Neural progenitor cell (in vitro differentiated cells): ENCODE results near the gene DNAJC13. TPM values are rescaled to one million over a fixed set of nuclear protein-coding genes. Genes with fewer than 3 reads are reported as not detected.
"Not testable (repeated sequence)": the region's sequence is repeated elsewhere in the genome, so short reads cannot be mapped to it uniquely, and the experiment has no call there.

Source experiments
- DNase-seq: peaks from one replicate; pipeline ENCODE4 v3.0.0-alpha.2; 2016; ENCODE audit warnings: low spot score
- H2AFZ ChIP-seq: fragments of 200-600 bp; sonication (generic); replicated peaks from 2 replicates; pipeline ENCODE4 v1.6.1; 2016; ENCODE audit warnings: antibody characterized with exemption
- H3F3A ChIP-seq: fragments of 200-600 bp; sonication (generic); 2 replicates; pipeline ENCODE4 v1.6.1; 2016; ENCODE audit warnings: antibody characterized with exemption, low read depth
- H3K27ac ChIP-seq: fragments of 200-600 bp; sonication (generic); 2 replicates; pipeline ENCODE4 v1.5.1; 2016; ENCODE audit warnings: mild to moderate bottlenecking
- H3K27me3 ChIP-seq: fragments of 200-600 bp; sonication (generic); 2 replicates; pipeline ENCODE4 v1.6.1; 2016; ENCODE audit warnings: mild to moderate bottlenecking, moderate library complexity
- H3K36me3 ChIP-seq: fragments of 200-600 bp; sonication (generic); 2 replicates; pipeline ENCODE4 v1.5.1; 2016
- H3K4me1 ChIP-seq: fragments of 200-600 bp; sonication (generic); 2 replicates; pipeline ENCODE4 v1.6.1; 2016; ENCODE audit warnings: mixed run types
- H3K4me2 ChIP-seq: fragments of 200-600 bp; sonication (generic); 2 replicates; pipeline ENCODE4 v1.6.1; 2016
- H3K4me3 ChIP-seq: fragments of 200-600 bp; sonication (generic); 2 replicates; pipeline ENCODE4 v1.5.1; 2016
- H3K79me2 ChIP-seq: fragments of 200-600 bp; sonication (generic); 2 replicates; pipeline ENCODE4 v1.6.1; 2016; ENCODE audit warnings: low read depth
- H3K9ac ChIP-seq: fragments of 200-600 bp; sonication (generic); 2 replicates; pipeline ENCODE4 v1.6.1; 2016
- H3K9me3 ChIP-seq: fragments of 200-600 bp; sonication (generic); 2 replicates; pipeline ENCODE4 v1.5.1; 2016; ENCODE audit warnings: low read depth
- H4K20me1 ChIP-seq: fragments of 200-600 bp; sonication (generic); 2 replicates; pipeline ENCODE4 v1.6.1; 2016; ENCODE audit warnings: low read depth
- H3K27ac Mint-ChIP-seq: 3 replicates; pipeline ENCODE4 v1.8.0; 2021; ENCODE audit warnings: mixed read lengths
- H3K27me3 Mint-ChIP-seq: 2 replicates; pipeline ENCODE4 v1.8.0; 2022; ENCODE audit warnings: low read depth, mild to moderate bottlenecking, inconsistent platforms, moderate library complexity, mixed read lengths; ENCODE audit not compliant: insufficient read depth
- H3K36me3 Mint-ChIP-seq: 3 replicates; pipeline ENCODE4 v1.8.0; 2021; ENCODE audit warnings: mixed read lengths
- H3K4me1 Mint-ChIP-seq: 3 replicates; pipeline ENCODE4 v1.8.0; 2021; ENCODE audit warnings: mixed read lengths
- H3K4me3 Mint-ChIP-seq: 3 replicates; pipeline ENCODE4 v1.8.0; 2021; ENCODE audit warnings: mild to moderate bottlenecking, moderate library complexity, mixed read lengths
- H3K9me3 Mint-ChIP-seq: 3 replicates; pipeline ENCODE4 v1.8.0; 2020; ENCODE audit warnings: mixed read lengths
- CTCF ChIP-seq: fragments of 200-600 bp; sonication (generic); IDR thresholded peaks from 2 replicates; pipeline ENCODE4 v1.5.1; 2017; ENCODE audit warnings: antibody characterized with exemption, mild to moderate bottlenecking
- EZH2 ChIP-seq: fragments of 200-600 bp; sonication (generic); IDR thresholded peaks from 2 replicates; pipeline ENCODE4 v1.6.1; 2017; ENCODE audit warnings: antibody characterized with exemption, mild to moderate bottlenecking, moderate library complexity
- EZH2phosphoT487 ChIP-seq: fragments of 200-600 bp; sonication (generic); IDR thresholded peaks from 2 replicates; pipeline ENCODE4 v1.6.1; 2017; ENCODE audit warnings: antibody characterized with exemption
- total RNA-seq: library from RNA; depleted of rRNA; stranded (reverse); fragments of >200 nt; gene quantifications from 2 replicates; pipeline ENCODE4 v1.2.3, GENCODE V29; 2015; ENCODE audit warnings: low replicate concordance

Gene DNAJC13
- total RNA-seq, result 35.7 and 36.3 TPM in 2 replicates

- H3K36me3 Mint-ChIP-seq, result peaks cover 2% of the 10 kb centered on the region
- TF ChIP-seq EZH2, result no peak
- peak; percentile 98 for DNase-seq
- peaks cover 16% of the 10 kb centered on the region for H3K4me1 Mint-ChIP-seq
- H3K27ac ChIP-seq, result peak within 1 kb of the TSS; percentile 61
- H3K9ac ChIP-seq, result peak within 1 kb of the TSS; percentile 85
- peak within 1 kb of the TSS; percentile 98 for H2AFZ ChIP-seq
- H3K27me3 ChIP-seq, result no peaks in the 10 kb centered on the region
- H3K36me3 ChIP-seq, result no peaks in the 10 kb centered on the region
- H3K4me2 ChIP-seq, result peak within 1 kb of the TSS; percentile 90
- no peaks in the 10 kb centered on the region for H3K9me3 Mint-ChIP-seq
- no peaks in the 10 kb centered on the region for H4K20me1 ChIP-seq
- peaks cover 19% of the 10 kb centered on the region for H3K4me1 ChIP-seq
- peak within 1 kb of the TSS; percentile 98 for H3K27ac Mint-ChIP-seq
- peak within 1 kb of the TSS; percentile 74 for H3K4me3 ChIP-seq
- H3K27me3 Mint-ChIP-seq, result peaks cover 4% of the 10 kb centered on the region
- H3K4me3 Mint-ChIP-seq, result peak within 1 kb of the TSS; percentile 99
- no peaks in the 10 kb centered on the region for H3K9me3 ChIP-seq
- peaks cover 14% of the 10 kb centered on the region for H3F3A ChIP-seq
- peaks cover 45% of the 10 kb centered on the region for H3K79me2 ChIP-seq
These were observed at the start of gene DNAJC13 for GRCh38 chr3:132416807-132417694. DNAJC13 (plus strand) TSS chr3:132417502; CDS start chr3:132434551, 17,049 bp downstream.

GRCh38 chr3:132368515-132368914, 48.8 kb upstream of the DNAJC13 start:
- Mint-ChIP-seq H3K4me3 (no peak overlapping the region), H3K27me3 (no peaks in the 10 kb centered on the region), H3K4me1 (no peaks in the 10 kb centered on the region), H3K9me3 (no peaks in the 10 kb centered on the region), H3K27ac (no peak overlapping the region), H3K36me3 (no peaks in the 10 kb centered on the region)
- H3K4me3 ChIP-seq, result no peak overlapping the region
- H3K9me3 ChIP-seq, result no peaks in the 10 kb centered on the region
- no peaks in the 10 kb centered on the region for H4K20me1 ChIP-seq
- no peak overlapping the region for H3K4me2 ChIP-seq
- no peak for TF ChIP-seq EZH2phosphoT487
- no peak for TF ChIP-seq EZH2
- no peak for TF ChIP-seq CTCF
- no peak overlapping the region for H2AFZ ChIP-seq
- no peak overlapping the region for H3K27ac ChIP-seq
- no peaks in the 10 kb centered on the region for H3K4me1 ChIP-seq
- no peaks in the 10 kb centered on the region for H3F3A ChIP-seq
- H3K36me3 ChIP-seq, result no peaks in the 10 kb centered on the region
- no peaks in the 10 kb centered on the region for H3K27me3 ChIP-seq
- H3K79me2 ChIP-seq, result no peaks in the 10 kb centered on the region
- no peak overlapping the region for H3K9ac ChIP-seq
- no peak for DNase-seq

- Mint-ChIP-seq H3K4me1 (no peaks in the 10 kb centered on the region), H3K4me3 (no peak overlapping the region), H3K27me3 (no peaks in the 10 kb centered on the region), H3K9me3 (no peaks in the 10 kb centered on the region), H3K36me3 (no peaks in the 10 kb centered on the region), H3K27ac (no peak overlapping the region)
- no peak for DNase-seq
- Histone ChIP-seq H3K79me2 (no peaks in the 10 kb centered on the region), H3K27ac (no peak overlapping the region), H4K20me1 (no peaks in the 10 kb centered on the region), H3F3A (no peaks in the 10 kb centered on the region), H3K4me2 (no peak overlapping the region), H2AFZ (no peak overlapping the region), H3K9me3 (no peaks in the 10 kb centered on the region), H3K27me3 (no peaks in the 10 kb centered on the region), H3K9ac (no peak overlapping the region), H3K36me3 (no peaks in the 10 kb centered on the region), H3K4me3 (no peak overlapping the region), H3K4me1 (no peaks in the 10 kb centered on the region)
- TF ChIP-seq CTCF, result no peak
These were observed 48.3 kb upstream of the DNAJC13 start for GRCh38 chr3:132368962-132369361.

GRCh38 chr3:132376945-132377354, 40.4 kb upstream of the DNAJC13 start:
- DNase-seq, H3K27ac Mint-ChIP-seq, H3K9me3 ChIP-seq, H3K36me3 Mint-ChIP-seq, H3K27ac ChIP-seq, H3K36me3 ChIP-seq, H3K9ac ChIP-seq, H3K79me2 ChIP-seq, H3F3A ChIP-seq, H3K27me3 Mint-ChIP-seq, H3K27me3 ChIP-seq, H4K20me1 ChIP-seq: not testable (repeated sequence)
- Histone ChIP-seq H2AFZ (peak overlapping the region; percentile 83), H3K4me2 (peak overlapping the region; percentile 79), H3K4me1 (peaks cover 14% of the 10 kb centered on the region), H3K4me3 (peak overlapping the region; percentile 52)
- Mint-ChIP-seq H3K4me3 (peak overlapping the region; percentile 59), H3K9me3 (peaks cover 12% of the 10 kb centered on the region), H3K4me1 (peaks cover 14% of the 10 kb centered on the region)
